Gastroesophageal sphincter (tissue), 4 donors: ENCODE measurements around the gene LIPC. TPM values are rescaled to one million over a fixed set of nuclear protein-coding genes. Genes with fewer than 3 reads are reported as not detected.

Experiments
- ATAC-seq: fragments of 150-250 bp; one replicate; pipeline ENCODE4 v1.9.1; 2016; ENCODE audit warnings: mild to moderate bottlenecking, moderate library complexity
- H3K27ac ChIP-seq, 4 donors: fragments of 200-600 bp; sonication (generic) in 3 of 4; 1 replicate in 3 of 4; 2 replicates in 1 of 4; pipeline ENCODE4 v1.5.1; 2016 to 2019
- H3K27me3 ChIP-seq: fragments of 200-600 bp; sonication (generic); one replicate; pipeline ENCODE4 v1.5.1; 2019
- H3K36me3 ChIP-seq, 2 donors: fragments of 200-600 bp; sonication (generic); one replicate each; pipeline ENCODE4 v1.5.1; 2019; ENCODE audit warnings: control low read depth in 1 of 2
- H3K4me1 ChIP-seq, 3 donors: fragments of 200-600 bp; sonication (generic); 1 replicate in 2 of 3; 2 replicates in 1 of 3; pipeline ENCODE4 v1.5.1; 2016 to 2019; ENCODE audit warnings: control low read depth in 2 of 3
- H3K4me3 ChIP-seq, 2 donors: fragments of 200-600 bp; sonication (generic); one replicate each; pipeline ENCODE4 v1.5.1; 2019; ENCODE audit warnings: mild to moderate bottlenecking in 1 of 2, moderate library complexity in 1 of 2
- H3K9me3 ChIP-seq, 3 donors: fragments of 200-600 bp; sonication (generic); one replicate each; pipeline ENCODE4 v1.5.1; 2017 to 2019; ENCODE audit warnings: control low read depth in 2 of 3
- EP300 ChIP-seq: sonication (generic); formaldehyde crosslinking; IDR thresholded peaks from one replicate; pipeline ENCODE4 v1.6.1; 2017; ENCODE audit warnings: antibody characterized with exemption, mild to moderate bottlenecking
- POLR2A ChIP-seq, 2 donors: fragments of 450-650 bp; IDR thresholded peaks; one replicate each; pipeline ENCODE4 v1.6.1; 2017; ENCODE audit warnings: antibody characterized with exemption in 2 of 2, mild to moderate bottlenecking in 2 of 2, moderate library complexity in 1 of 2
- POLR2AphosphoS5 ChIP-seq: sonication (generic); formaldehyde crosslinking; IDR thresholded peaks from one replicate; pipeline ENCODE4 v1.6.1; 2017; ENCODE audit warnings: antibody characterized with exemption
- WGBS, 2 donors: methylation state at CpG; one replicate each; pipeline ENCODE4 v1.1.5; 2018; ENCODE audit warnings: low coverage in 1 of 2; 5-methylcytosine and 5-hydroxymethylcytosine counted together
- total RNA-seq, 4 donors: library from RNA; depleted of rRNA; stranded (reverse); fragments of >200 nt; gene quantifications; one replicate each; pipeline ENCODE4 v1.1.0, GENCODE V29; 2016
- TF ChIP-seq, protein P1 (sequence below), 4 experiments: fragments of 200-600 bp in 2 of 4; fragments of 450-650 bp in 2 of 4; sonication (generic) in 1 of 4; IDR thresholded peaks; one replicate each; pipeline ENCODE4 v1.5.1; 2017 to 2019; ENCODE audit warnings: antibody characterized with exemption in 4 of 4, mild to moderate bottlenecking in 2 of 4, moderate library complexity in 2 of 4

The LIPC gene
- total RNA-seq, 4 donors from 2014 or later, result 0.32 to 0.50 TPM; not detected in 2

- no peak overlapping the region for H3K4me3 ChIP-seq
- TF ChIP-seq, protein P1, sequence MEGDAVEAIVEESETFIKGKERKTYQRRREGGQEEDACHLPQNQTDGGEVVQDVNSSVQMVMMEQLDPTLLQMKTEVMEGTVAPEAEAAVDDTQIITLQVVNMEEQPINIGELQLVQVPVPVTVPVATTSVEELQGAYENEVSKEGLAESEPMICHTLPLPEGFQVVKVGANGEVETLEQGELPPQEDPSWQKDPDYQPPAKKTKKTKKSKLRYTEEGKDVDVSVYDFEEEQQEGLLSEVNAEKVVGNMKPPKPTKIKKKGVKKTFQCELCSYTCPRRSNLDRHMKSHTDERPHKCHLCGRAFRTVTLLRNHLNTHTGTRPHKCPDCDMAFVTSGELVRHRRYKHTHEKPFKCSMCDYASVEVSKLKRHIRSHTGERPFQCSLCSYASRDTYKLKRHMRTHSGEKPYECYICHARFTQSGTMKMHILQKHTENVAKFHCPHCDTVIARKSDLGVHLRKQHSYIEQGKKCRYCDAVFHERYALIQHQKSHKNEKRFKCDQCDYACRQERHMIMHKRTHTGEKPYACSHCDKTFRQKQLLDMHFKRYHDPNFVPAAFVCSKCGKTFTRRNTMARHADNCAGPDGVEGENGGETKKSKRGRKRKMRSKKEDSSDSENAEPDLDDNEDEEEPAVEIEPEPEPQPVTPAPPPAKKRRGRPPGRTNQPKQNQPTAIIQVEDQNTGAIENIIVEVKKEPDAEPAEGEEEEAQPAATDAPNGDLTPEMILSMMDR (IDR thresholded peaks at IDR 0.05), result no peak
- TF ChIP-seq POLR2AphosphoS5, result no peak
- H3K36me3 ChIP-seq, result no peaks in the 10 kb centered on the region
- peak overlapping the region in 2 of 4 donors; percentile 17 to 37 for H3K27ac ChIP-seq
- no peaks in the 10 kb centered on the region for H3K9me3 ChIP-seq
- ATAC-seq, result peak; percentile 1
- 63% methylated on average over 4 of the region's 10 CpGs; no CpG with 5 or more reads in 1 of the 2 donors for WGBS, 2 donors
- H3K27me3 ChIP-seq, result no peaks in the 10 kb centered on the region
- peaks cover 0 to 15% (median 3%) of the 10 kb centered on the region in 3 donors for H3K4me1 ChIP-seq
Observed at GRCh38 chr15:58476525-58477162, 44.9 kb downstream of the LIPC start.

GRCh38 chr15:58477170-58477569 lies 45.4 kb downstream of the LIPC start:
- H3K9me3 ChIP-seq, result no peaks in the 10 kb centered on the region
- TF ChIP-seq, protein P1 (IDR thresholded peaks at IDR 0.05), result no peak
- TF ChIP-seq EP300 (no peak), POLR2AphosphoS5 (no peak), POLR2A (IDR thresholded peaks at IDR 0.05) (no peak)
- H3K36me3 ChIP-seq, result no peaks in the 10 kb centered on the region
- H3K27ac ChIP-seq, result peak overlapping the region in 2 of 4 donors; percentile 17 to 37
- H3K4me3 ChIP-seq, result no peak overlapping the region
- no peaks in the 10 kb centered on the region for H3K27me3 ChIP-seq
- WGBS, 2 donors, result 19 to 45% methylated on average over 3 to 4 of the region's 4 CpGs
- no peak for ATAC-seq
- peaks cover 0 to 15% (median 3%) of the 10 kb centered on the region in 3 donors for H3K4me1 ChIP-seq

GRCh38 chr15:58478035-58478434 lies 46.2 kb downstream of the LIPC start:
- ATAC-seq, result no peak
- no peaks in the 10 kb centered on the region for H3K9me3 ChIP-seq
- TF ChIP-seq POLR2A (IDR thresholded peaks at IDR 0.05), result no peak
- no peak for TF ChIP-seq POLR2AphosphoS5

GRCh38 chr15:58478579-58478978 lies 46.8 kb downstream of the LIPC start:
- WGBS, 2 donors, result 95 to 100% methylated on average over 3 of the region's 3 CpGs

More at GRCh38 chr15:58478035-58478434, 46.2 kb downstream of the LIPC start:
- peaks cover 0 to 15% (median 3%) of the 10 kb centered on the region in 3 donors for H3K4me1 ChIP-seq
- H3K36me3 ChIP-seq, result no peaks in the 10 kb centered on the region
- H3K4me3 ChIP-seq, result no peak overlapping the region
- H3K27ac ChIP-seq, result no peak overlapping the region
- H3K27me3 ChIP-seq, result no peaks in the 10 kb centered on the region
- 92 to 97% methylated on average over 2 to 3 of the region's 3 CpGs for whole genome bisulfite sequencing, 2 donors

DNA sequence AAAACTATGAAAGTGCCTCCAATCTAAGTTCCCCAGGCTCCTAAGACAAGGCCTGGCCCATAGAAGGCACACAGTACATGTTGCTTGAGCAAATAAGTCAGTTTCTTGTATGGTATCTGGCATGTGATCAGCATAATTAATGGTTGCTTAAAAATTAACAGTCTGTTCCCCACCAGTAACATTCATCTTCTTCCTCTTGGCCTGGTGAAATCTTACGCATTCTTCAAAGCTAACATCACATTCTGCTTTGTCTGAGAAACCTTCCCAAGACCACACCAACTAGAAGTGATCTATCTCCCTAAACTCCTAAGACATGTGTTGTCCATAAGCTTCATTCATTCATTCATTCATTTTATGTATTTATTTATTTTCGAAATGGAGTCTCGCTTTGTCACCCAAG lies 48.1 kb downstream of the LIPC start:
- H3K27me3 ChIP-seq, result no peaks in the 10 kb centered on the region
- no peak overlapping the region for H3K27ac ChIP-seq
- WGBS, 2 donors, result 83 to 98% methylated on average over 1 to 3 of the region's 3 CpGs
- H3K36me3 ChIP-seq, result no peaks in the 10 kb centered on the region
- ATAC-seq, result no peak
- no peaks in the 10 kb centered on the region for H3K9me3 ChIP-seq
- TF ChIP-seq EP300 (no peak), POLR2A (IDR thresholded peaks at IDR 0.05) (no peak), POLR2AphosphoS5 (no peak)
- TF ChIP-seq, protein P1 (IDR thresholded peaks at IDR 0.05), result no peak
- peaks cover 0 to 15% (median 3%) of the 10 kb centered on the region in 3 donors for H3K4me1 ChIP-seq
- no peak overlapping the region for H3K4me3 ChIP-seq

More at GRCh38 chr15:58478579-58478978, 46.8 kb downstream of the LIPC start:
- TF ChIP-seq, protein P1 (IDR thresholded peaks at IDR 0.05), result no peak
- TF ChIP-seq POLR2A (IDR thresholded peaks at IDR 0.05) (no peak), POLR2AphosphoS5 (no peak), EP300 (no peak)
- Histone ChIP-seq H3K27me3 (no peaks in the 10 kb centered on the region), H3K4me1 (peaks cover 0 to 15% (median 3%) of the 10 kb centered on the region in 3 donors), H3K36me3 (no peaks in the 10 kb centered on the region), H3K27ac (no peak overlapping the region), H3K4me3 (no peak overlapping the region), H3K9me3 (no peaks in the 10 kb centered on the region)
- no peak for ATAC-seq
